ENCODE measurements around the gene OSBPL3. TPM values are rescaled to one million over a fixed set of nuclear protein-coding genes. Genes with fewer than 3 reads are reported as not detected.

Gene OSBPL3
- total RNA-seq, 1 donor from 2014 or later, result 26.8 TPM

GRCh38 chr7:24980534-24981170, 674 bp upstream of the OSBPL3 start:
- H3K4me3 ChIP-seq (ENCODE audit: low read depth, low read length), result peak overlapping the region; percentile 81
- no peak for DNase-seq (ENCODE audit: low read depth)
- TF ChIP-seq, protein P1, sequence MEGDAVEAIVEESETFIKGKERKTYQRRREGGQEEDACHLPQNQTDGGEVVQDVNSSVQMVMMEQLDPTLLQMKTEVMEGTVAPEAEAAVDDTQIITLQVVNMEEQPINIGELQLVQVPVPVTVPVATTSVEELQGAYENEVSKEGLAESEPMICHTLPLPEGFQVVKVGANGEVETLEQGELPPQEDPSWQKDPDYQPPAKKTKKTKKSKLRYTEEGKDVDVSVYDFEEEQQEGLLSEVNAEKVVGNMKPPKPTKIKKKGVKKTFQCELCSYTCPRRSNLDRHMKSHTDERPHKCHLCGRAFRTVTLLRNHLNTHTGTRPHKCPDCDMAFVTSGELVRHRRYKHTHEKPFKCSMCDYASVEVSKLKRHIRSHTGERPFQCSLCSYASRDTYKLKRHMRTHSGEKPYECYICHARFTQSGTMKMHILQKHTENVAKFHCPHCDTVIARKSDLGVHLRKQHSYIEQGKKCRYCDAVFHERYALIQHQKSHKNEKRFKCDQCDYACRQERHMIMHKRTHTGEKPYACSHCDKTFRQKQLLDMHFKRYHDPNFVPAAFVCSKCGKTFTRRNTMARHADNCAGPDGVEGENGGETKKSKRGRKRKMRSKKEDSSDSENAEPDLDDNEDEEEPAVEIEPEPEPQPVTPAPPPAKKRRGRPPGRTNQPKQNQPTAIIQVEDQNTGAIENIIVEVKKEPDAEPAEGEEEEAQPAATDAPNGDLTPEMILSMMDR (conservative IDR thresholded peaks at IDR 0.05; ENCODE audit: low read depth, low read length), result peak; percentile 14

- TF ChIP-seq, protein P1 (conservative IDR thresholded peaks at IDR 0.05; ENCODE audit: low read depth, low read length), result peak; percentile 65
- peak overlapping the region; percentile 81 for H3K4me3 ChIP-seq (ENCODE audit: low read depth, low read length)
- no peak for DNase-seq (ENCODE audit: low read depth)
These were observed 512 bp downstream of the OSBPL3 start for GRCh38 chr7:24979470-24979862.

GRCh38 chr7:24978843-24979469, 1.0 kb downstream of the OSBPL3 start:
- no peak for DNase-seq (ENCODE audit: low read depth)
- TF ChIP-seq, protein P1 (conservative IDR thresholded peaks at IDR 0.05; ENCODE audit: low read depth, low read length), result no peak
- peak overlapping the region; percentile 81 for H3K4me3 ChIP-seq (ENCODE audit: low read depth, low read length)

- DNase-seq (ENCODE audit: low read depth), result no peak
- TF ChIP-seq, protein P1 (conservative IDR thresholded peaks at IDR 0.05; ENCODE audit: low read depth, low read length), result no peak
- no peak overlapping the region for H3K4me3 ChIP-seq (ENCODE audit: low read depth, low read length)
These were observed 4.2 kb downstream of the OSBPL3 start for GRCh38 chr7:24975644-24976260.

DNA sequence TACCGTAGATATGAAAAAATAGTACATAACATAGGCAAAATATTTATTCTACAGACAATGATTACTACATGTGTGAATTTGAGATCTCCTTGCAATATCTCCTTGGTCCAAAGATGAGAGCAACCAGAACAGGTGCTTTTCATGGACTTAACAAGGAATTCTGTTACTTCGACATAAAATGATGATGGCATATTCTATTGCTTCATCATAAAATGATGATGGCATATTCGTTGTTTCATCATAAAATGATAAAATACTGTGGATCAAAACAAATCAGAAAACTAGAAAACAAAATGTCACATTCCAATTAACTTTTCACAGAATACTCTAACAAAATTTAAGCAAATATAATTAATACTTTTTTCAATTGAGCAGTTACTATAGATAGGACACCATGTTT, 4.8 kb downstream of the OSBPL3 start:
- TF ChIP-seq, protein P1 (conservative IDR thresholded peaks at IDR 0.05; ENCODE audit: low read depth, low read length), result no peak
- H3K4me3 ChIP-seq (ENCODE audit: low read depth, low read length), result no peak overlapping the region
- DNase-seq (ENCODE audit: low read depth), result no peak

DNA sequence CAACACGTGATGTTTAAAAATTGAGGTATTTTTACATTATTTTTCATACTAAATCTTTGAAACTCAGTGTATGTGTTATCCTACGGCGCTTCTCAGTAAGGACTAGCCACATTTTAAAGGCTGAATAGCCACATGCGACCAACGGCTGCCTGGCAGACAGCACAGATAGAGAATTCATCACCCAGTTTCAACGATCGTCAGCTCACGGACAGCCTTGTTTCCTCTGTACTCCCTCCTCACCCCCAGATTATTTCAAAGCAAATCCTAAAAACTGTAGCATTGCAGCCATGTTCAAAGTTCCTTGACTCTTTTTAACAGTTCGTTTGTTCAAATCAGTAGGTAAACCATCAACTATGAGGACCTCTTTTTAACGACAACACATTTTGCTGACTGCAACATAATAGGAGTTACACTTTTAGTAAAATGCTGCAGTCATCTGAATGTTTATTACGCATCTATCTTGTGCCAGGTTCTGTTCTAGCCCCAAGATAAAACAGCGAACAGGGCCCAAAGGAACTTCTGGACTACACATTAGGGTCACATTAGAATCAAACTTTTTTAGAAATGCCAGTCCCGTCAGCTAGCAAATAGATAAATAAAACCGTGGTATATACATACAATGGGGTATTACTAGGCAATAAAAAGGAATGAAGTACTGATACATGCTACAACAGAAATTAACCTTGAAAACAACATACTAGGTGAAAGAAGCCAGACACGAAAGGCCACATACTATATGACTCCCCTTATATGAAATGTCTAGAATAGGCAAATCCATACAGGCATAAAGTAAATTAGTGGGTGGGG, 5.7 kb downstream of the OSBPL3 start:
- DNase-seq (ENCODE audit: low read depth), result no peak
- TF ChIP-seq, protein P1 (conservative IDR thresholded peaks at IDR 0.05; ENCODE audit: low read depth, low read length), result no peak
- H3K4me3 ChIP-seq (ENCODE audit: low read depth, low read length), result no peak overlapping the region

All from epithelial cell of proximal tubule (primary cell).